Fibroblast of peridontal ligament (primary cell): ENCODE results near the gene WNK1.
"Not testable (repeated sequence)": the region's sequence is repeated elsewhere in the genome, so short reads cannot be mapped to it uniquely, and the experiment has no call there.

Experiments used
- DNase-seq: peaks from one replicate; pipeline ENCODE4 v3.0.0-alpha.2; 2010; ENCODE audit errors: extremely low read depth

WNK1 gene

DNA sequence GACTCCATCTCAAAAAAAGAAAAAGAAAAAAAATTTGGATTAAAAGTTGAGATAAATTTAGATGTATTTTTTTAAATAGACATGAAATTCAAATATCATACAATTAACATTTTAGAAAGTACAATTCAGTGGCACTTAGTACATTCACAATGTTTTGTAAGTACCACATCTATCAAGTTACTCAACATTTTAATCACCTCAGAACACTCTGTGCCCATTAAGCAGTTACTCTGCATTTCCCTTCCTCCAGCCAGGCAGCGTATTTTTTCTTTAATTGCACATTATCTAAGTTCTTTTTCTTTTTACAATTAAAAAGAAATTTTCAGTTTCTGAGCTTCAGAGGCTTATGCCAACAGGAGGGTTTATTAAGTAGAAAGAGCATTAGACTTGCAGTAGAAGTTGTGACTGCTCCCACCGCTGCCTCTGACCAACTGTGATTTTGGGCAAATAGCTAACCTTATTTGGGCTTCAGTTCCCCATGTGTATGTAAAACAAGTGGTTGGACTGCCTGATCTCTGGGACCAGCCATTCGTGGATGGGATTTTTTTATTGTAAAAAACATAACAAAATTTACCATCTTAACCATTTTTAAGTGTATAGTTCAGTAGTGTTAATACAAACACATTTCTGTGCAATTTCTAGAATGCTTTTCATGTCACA lies 65.7 kb downstream of the WNK1 start:
- no peak for DNase-seq

DNA sequence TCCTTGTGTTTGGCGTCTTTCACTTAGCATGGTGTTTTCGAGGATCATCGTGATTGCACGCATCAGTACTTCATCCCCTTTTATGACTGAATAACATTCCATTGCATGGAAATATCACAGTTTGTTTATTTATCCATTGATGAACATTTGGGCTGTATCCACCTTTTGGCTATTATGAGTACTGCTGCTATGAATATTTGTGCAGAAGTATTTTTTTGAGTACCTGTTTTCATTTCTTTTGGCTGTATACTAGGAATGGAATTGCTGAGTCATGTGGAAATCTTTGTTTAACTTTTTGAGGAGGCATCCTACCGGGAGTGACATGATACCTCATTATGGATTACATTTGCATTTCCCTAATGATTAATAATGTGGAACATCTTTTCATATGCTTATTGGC lies 66.4 kb downstream of the WNK1 start:
- DNase-seq: no peak

DNA sequence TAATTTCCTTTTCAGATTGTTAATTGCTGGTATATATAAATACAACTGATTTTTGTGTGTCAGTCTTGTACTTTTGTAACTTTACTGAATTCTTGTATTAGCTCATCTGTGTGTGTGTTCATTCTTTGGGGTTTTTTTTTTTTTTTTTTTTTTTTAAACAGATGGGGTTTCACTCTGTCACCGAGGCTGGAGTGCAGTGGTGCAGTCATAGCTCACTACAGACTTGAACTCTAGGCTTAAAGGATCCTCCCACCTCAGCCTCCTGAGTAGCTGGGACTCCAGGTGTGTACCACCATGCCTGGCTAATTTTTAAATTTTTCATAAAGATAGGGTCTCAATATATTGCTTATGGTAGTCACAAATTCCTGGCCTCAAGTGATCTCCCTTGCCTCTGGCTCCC lies 68.0 kb downstream of the WNK1 start:
- DNase-seq: no peak

DNA sequence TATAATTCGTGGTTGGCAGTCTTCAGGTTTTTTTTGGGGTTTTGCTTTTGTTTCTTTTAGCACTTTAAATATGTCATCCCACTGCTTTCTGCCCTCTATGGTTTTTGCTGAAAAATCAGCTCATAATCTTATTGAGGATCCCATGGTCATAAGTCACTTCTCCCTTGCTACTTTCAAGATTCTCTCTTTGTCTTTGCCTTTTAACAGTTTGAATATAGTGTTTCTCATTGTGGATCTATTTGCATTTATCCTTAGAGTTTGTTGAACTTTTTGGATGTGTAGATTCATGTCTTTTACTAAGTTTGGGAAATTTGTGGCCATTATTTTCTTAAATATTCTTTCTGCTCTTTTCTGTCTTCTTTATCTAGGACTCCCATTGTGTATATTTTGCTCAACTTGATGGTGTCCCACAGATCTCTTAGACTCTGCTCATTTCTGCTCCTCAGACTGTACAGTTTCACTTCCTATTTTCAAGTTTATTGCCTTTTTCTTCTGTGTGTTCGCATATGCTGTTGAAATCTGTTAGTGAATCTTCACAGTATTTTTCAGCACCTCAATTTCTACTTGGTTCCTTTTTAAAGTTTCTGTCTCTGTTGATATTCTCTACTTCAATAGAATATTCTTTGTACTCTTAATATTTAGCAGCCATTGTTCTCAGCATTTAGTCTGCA lies 70.8 kb downstream of the WNK1 start:
- no peak for DNase-seq

DNA sequence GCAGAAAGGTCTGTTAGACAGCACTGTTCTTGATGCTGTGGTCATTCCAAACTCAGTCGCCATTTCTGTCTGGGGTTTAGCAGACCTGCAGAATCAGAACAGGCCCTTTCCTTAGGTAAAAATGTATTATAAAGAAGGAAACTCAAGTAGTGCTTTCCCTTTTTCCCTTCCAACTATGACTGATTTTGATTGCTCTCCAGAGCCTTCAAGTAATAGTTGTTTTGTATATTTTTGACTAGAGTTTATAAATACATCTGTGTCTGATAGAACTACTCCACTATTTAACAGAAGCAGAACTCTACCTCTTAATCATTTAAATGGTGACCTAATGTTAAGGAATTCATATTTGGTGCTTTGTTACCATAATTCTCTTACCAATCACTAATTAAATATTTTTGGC lies 74.0 kb downstream of the WNK1 start:
- no peak for DNase-seq

DNA sequence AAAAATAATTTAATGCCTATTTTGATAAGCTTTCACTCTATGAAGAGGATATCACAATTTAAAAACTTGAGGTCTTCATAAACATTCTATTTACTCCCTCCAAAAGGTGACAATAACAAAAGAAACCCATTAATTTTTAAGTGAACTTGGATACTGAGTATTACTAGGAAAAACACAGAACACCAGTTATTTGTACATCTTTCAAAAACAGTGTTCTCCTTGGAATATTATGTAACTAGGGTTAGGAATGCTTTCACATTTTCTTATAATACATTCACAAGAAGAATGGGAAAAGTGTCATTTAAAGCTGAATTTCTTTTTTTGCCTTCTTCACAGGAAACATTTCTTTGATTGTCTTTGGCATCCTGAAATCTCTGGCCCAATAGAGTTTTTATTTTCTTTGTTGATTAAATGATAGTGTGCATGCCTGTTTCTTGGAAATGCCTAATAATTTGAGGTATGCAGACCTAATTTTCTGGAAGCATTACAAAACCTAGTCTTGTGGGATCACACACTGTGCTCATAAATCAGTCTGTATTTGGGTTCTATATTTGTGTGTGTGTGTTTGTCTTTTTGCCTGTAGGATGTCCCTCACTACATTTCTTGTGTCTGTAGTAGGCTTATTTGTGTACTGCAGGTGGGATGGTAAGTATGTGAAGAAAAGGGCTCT lies 76.5 kb downstream of the WNK1 start:
- no peak for DNase-seq

DNA sequence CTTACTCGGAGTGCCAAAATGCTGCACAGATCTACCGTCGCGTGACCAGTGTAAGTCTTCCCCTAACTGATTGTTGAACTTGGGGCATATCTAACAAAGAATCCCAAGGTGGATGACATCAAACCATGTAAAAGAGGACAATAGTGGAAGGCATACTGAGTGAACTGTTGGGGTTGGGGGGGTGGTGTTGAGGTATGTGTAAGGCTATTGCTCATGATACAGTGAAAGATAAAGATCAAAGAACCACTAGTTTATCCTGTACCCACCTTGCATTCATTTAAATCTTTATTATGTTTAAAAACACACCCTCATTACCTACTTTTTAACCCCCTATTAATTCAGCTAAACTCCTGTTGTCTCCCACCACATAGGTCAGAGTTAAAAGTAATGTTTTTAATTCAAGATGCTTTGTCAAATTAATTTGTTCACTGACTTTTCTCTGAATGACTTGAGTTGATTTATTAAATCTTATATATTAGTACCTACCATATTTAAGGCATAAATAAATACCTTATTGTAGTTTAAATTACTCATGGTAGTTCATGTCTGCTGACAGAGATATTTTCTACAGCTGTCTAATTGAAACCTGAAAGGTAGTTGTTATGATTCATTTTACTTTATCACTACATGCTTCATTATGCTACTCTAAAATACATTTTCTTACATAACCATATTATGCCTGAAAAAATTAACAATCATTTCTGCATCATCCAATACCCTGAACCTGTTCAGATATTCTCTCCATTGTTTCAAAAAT lies 77.9 kb downstream of the WNK1 start:
- no peak for DNase-seq

DNA sequence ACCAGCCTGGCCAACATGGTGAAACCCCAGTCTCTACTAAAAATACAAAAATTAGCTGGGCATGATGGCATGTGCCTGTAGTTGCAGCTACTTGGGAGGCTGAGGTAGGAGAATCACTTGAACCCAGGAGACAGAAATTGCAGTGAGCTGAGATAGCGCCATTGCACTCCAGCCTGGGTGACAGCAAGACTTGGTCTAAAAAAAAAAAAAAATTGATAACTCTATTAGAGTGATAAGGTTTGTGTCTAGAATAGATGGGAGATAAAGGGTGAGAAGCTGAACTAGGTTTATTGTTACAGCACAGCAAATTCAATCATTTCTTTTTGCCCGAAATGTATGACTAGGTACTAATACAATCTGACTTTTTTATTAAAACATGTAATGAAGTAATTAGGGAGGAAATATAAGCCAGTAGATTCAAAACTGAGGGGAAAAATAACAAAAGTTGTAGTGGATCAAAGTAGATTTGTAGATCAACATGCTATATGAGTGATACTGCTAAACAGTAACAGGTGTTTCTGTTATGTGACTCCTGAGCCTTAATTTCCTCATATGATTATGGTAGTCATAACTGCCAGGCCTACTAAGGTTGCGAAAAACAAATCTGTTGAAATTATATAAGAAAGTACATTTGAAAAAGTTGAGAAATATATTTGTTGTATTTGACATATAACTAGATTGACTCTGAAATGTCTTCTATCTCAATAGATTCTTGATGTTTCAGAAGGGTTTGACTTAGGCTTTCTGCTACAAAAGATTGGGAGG lies 83.6 kb downstream of the WNK1 start:
- DNase-seq: peak; percentile 25

DNA sequence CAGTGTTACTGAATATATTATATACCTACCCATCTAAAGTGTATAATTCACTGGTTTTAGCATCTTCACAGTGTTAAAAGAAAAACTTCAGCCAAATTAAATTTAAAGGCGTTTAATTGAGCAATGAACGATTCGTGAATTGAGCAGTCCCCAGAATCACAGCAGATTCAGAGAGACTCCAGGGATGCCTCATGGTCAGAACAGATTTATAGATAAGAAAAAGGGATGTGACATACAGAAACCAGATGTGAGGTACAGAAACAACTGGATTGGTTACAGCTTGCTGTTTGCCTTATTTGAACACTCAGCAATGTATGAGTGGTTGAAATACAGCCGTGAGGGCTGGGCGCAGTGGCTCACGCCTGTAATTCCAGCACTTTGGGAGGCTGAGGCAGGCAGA lies 84.6 kb downstream of the WNK1 start:
- DNase-seq: no peak

DNA sequence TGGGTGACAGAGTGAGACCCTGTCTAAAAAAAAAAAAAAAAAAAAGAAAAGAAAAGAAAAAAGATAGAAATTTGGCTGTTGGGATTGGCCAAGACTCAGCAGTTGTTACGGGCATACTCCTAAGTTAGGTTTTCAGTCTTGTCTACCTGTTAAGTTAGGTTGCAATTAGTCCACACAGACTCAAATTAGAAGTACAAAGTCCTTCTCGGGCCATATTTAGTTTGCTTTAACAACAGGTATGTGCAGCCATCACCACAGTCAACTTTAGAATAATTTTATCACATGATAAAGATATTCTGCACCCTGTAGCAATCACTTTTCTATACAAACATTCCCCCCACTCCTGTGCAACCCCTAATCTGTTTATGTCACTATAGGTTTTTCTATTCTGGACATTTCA lies 85.2 kb downstream of the WNK1 start:
- DNase-seq: no peak

DNA sequence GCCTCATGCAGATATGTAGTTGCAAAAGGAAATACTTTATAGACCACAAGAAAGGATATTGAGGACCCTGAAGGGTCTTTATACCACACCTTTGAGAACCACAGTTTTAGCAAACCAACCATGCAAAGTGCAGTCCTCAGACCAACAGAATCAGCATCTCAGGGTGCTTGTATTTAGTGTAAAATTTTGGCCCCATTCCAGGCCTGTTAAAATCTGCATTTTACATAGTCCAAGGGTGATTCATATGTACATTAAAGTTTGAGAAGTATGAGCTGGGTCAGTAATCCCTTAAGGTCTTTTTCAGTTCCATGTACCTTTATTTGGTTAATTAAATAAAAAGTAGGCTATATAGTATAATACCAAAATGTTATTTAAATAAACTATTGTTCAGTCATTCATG lies 91.2 kb downstream of the WNK1 start:
- peak; percentile 18 for DNase-seq

DNA sequence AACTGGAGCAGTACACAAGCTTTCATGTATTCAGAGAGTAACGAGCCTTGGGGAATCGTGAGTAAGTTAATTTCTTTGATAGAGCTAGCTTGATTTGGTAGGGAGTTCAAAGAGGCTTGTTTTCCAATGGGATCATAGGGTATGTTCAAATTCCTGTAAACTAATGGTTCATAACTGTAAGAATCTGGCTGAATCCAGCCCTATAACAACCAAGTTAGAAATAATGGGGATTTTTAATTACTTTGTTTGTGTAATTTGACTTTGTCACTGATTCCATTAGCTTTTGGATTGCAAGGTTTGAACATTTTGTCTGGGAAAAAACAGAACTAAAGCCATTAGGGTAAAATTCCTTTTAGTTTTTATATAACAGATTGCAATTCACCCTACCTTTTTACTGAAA lies 94.0 kb downstream of the WNK1 start:
- no peak for DNase-seq

DNA sequence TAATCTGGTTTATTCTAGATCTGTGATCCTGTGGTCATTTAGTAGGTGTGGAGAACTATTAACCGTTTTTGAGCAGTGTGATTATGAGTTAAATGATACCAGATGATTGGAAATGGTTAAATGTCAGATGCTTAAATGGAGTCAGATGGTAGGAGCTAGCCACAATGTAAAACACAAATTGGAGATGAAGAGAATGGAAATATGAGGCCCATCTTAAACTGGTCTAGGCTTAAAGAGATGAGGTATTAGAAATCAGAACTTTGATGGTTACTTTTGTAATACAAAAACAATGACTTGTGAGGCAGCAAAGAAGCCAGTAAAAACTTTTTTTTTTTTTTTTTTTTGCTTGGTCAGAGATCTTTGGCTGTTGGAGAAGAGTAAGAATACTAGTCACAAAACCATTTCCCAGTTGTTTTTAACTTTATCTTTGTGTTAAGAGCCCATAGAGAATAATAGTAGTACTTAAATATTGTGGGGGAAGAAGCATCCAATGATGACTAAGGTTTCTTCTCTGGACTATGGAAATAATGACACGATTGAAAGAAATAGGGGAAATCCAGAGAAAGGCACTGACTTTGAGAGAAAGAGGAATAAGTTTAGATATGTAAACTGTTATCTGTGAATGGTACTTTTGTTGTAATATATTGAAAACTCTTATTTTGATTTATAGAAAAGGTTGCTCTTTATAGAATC lies 95.9 kb downstream of the WNK1 start:
- DNase-seq: peak; percentile 49

DNA sequence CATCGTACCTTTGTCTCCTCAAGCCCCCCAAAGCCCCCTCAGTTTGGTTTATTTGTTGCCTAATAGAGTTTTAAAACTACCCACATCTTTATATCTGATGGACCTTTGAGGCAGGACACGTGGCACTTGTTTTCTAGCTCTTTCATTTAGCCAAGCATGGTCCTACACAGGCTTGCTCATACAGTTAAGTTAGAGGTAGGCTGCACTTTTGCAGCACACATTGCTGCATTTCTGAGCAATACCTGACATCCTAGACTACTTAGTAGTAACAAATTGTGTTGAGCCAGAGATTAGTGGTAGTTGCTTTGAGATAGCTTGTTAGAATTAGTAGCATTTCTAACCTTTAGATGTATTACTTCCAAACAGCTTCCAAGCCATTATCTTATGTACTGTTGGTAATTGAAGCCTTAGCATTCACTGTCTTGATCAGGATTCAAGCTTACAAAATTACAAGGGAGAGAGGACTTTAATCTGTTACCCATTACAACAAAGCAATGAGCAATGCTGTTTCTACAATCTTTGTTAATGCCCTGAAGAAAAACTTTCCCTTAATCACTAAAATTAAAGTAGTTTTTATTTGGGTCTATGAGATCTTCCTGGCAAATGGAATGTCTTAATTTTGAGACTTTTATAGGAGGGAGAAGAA lies 96.6 kb downstream of the WNK1 start:
- DNase-seq: no peak

DNA sequence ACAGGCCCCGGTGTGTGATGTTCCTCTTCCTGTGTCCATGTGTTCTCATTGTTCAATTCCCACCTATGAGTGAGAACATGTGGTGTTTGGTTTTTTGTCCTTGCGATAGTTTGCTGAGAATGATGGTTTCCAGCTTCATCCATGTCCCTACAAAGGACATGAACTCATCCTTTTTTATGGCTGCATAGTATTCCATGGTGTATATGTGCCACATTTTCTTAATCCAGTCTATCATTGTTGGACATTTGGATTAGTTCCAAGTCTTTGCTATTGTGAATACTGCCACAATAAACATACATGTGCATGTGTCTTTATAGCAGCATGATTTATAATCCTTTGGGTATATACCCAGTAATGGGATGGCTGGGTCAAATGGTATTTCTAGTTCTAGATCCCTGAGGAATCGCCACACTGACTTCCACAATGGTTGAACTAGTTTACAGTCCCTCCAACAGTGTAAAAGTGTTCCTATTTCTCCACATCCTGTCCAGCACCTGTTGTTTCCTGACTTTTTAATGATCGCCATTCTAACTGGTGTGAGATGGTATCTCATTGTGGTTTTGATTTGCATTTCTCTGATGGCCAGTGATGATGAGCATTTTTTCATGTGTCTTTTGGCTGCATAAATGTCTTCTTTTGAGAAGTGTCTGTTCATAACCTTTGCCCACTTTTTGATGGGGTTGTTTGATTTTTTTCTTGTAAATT lies 97.5 kb downstream of the WNK1 start:
- DNase-seq: not testable (repeated sequence)

DNA sequence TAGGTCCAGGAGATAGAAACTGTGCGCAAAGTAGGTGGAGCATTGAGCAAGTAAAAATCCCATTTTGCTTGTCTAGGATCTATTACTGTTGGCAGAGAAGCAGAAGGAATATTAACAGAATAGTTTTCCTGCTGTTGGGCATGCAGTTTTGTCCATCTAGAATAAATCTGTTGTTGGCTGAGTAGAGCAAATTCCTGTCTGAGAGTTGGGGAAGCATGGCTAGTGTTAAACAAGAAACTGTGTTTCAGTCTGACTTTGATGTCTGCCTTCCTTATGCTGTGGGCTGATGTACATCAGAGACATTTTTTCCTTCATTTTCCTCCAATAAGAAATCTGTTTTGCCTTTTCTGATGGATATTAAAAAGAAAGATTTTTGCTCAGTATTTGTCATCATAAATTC lies 99.0 kb downstream of the WNK1 start:
- peak; percentile 65 for DNase-seq

DNA sequence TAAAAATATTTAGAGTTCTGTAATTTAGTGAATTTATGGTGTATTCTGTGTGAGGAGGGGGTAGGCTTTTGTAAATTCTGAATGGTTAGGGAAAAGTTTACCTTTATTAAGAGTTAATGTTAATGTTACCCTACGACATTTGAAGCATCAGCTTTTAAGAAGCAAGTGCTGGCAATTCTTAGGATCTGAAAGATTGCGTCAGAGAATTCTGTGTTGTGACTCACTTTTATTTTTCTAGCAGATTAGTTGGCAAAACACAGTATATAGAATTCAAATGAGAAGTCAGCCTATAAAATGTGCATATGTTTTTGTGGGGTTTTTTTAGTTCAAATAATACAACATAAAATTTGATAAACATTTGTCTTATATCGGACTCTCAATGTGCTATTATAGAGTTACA lies 99.5 kb downstream of the WNK1 start:
- peak; percentile 91 for DNase-seq

DNA sequence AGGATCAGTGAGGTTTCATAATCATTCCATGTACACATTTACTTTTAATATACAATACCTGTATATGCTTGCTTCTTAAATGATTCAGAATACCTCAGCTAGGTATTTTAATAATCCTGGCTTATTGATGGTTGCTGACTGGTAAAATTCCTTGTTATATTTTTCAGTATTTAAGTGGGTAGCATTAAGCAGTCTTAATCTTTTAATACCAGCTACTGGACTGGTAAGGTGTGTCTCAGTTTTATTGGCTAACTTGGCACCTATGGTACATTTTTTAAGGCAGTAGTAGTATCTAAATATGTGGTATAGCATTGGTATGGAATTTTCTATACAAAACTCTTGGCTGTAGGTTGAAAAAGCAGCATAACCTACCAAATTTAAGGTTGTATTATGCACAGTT lies 100.5 kb downstream of the WNK1 start:
- DNase-seq: no peak

DNA sequence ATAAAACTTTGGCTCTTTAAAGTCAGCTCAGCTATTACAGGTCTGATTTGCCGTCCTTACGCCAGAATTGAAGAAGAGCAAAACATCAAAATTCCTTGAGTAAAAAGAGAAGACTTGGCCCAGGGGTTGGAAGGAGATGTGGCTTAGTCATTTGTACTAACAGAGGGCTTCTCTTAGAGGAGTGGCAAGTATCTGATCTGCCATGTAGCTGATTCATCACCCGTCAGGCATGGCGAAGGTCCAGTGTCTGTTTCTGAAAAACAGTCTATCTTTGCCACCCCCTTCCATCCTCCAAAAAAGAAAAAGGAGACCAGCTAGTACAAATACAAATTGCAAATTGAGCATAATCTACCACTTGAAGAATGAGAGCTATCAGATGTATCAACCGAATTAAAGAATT lies 105.2 kb downstream of the WNK1 start:
- peak; percentile 91 for DNase-seq

DNA sequence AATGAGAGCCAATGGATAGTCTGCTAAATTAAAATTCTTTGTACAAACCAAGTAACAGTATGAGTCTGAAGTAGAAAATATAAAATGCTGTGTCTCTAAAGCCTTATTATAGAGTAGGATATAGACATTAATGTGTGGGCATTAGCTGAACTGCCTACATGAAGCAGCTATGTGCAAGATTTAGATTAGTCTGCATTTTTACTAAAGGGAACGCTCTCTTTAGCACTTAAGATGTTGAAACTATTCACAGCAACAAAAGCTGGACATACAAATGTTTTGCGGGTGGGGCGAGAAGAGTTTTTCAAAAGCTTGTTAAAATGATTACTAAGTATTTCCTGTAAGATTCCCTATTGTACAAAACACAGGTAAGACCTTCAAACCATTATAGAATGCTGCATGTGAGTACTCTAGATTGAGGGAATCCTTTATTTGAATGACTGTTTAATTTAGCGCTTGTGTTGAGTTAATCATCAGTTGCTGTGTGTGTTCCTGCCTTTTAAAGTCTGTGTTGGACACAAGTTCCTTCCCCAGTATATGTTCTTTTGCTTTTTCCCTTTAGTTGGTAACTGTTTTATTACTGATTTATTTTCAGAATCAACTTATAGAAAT lies 110.0 kb downstream of the WNK1 start:
- no peak for DNase-seq
